Ishikawa (cell line): ENCODE data around the gene TMEM101.

ENCODE experiments used
- CREB1 ChIP-seq: IDR thresholded peaks from 2 replicates; pipeline ENCODE4 v1.6.1; 2012; ENCODE audit warnings: low read depth
- EGR1 ChIP-seq: IDR thresholded peaks from 2 replicates; pipeline ENCODE4 v1.6.1; 2012
- EP300 ChIP-seq: IDR thresholded peaks from 2 replicates; pipeline ENCODE4 v1.6.1; 2012; ENCODE audit warnings: borderline replicate concordance
- FOXM1 ChIP-seq: IDR thresholded peaks from 2 replicates; pipeline ENCODE4 v1.6.1; 2012; ENCODE audit warnings: low read depth, borderline replicate concordance
- NFIC ChIP-seq: IDR thresholded peaks from 2 replicates; pipeline ENCODE4 v1.6.1; 2012
- RAD21 ChIP-seq: IDR thresholded peaks from 2 replicates; pipeline ENCODE4 v1.6.1; 2012; ENCODE audit warnings: low read depth
- TAF1 ChIP-seq: IDR thresholded peaks from 2 replicates; pipeline ENCODE4 v1.6.1; 2012; ENCODE audit warnings: low read depth, mild to moderate bottlenecking
- TEAD4 ChIP-seq: IDR thresholded peaks from 2 replicates; pipeline ENCODE4 v1.6.1; 2012
- YY1 ChIP-seq: IDR thresholded peaks from 2 replicates; pipeline ENCODE4 v1.6.1; 2012; ENCODE audit warnings: low read depth
- ZBTB7A ChIP-seq: IDR thresholded peaks from 2 replicates; pipeline ENCODE4 v1.6.1; 2012; ENCODE audit warnings: low read depth
- TF ChIP-seq, protein P1 (sequence below): IDR thresholded peaks from 2 replicates; pipeline ENCODE4 v1.6.1; 2012; ENCODE audit warnings: low read depth, mild to moderate bottlenecking
- TF ChIP-seq, protein P2 (sequence below): IDR thresholded peaks from 2 replicates; pipeline ENCODE4 v1.6.1; 2012
- TF ChIP-seq, protein P3 (sequence below): IDR thresholded peaks from 2 replicates; pipeline ENCODE4 v1.6.1; 2012

DNA sequence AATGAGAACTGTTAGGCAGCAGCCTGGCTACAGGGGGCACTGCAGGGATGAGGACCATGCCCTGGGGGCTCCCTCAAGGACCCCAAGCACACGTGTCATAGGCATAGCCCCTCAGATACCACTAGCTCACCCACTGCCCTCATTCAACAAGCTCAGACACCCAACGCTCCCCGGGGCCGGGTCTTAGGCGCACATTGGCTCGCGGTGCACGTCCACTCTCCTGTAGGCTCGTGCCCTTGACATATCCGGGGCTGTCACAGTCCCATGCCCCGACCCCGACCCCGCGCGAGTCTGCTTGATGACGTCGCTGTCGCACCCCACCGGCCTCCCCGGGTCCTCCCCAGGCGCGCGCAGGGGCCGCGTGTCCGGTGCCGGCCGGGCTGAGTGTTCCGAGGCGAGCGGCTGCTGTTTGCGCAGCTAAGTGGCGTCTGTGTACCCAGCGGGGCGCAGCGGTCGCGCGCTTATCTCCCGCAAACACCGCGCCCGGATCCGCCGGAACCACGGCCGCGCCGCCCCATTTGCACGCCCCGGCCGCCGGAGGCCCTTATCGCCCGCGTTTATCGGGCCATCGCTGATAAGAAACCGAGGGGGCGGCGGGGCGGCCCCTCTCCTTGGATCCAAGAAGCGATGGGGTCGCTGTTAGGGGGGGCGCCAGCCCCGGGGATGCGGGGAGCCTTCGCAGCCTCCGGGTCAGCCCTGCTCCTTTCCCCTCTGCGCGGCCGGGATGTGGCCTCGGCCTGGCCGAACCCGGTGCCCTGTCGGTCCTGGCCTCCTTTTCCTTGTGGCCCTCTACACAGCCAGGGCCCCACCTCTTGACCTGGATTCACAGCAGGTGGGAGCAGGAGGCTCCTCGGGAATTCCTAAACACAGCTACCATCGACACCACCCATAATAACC lies 31.0 kb downstream of the TMEM101 start:
- no peak for TF ChIP-seq RAD21
- TF ChIP-seq, protein P1, sequence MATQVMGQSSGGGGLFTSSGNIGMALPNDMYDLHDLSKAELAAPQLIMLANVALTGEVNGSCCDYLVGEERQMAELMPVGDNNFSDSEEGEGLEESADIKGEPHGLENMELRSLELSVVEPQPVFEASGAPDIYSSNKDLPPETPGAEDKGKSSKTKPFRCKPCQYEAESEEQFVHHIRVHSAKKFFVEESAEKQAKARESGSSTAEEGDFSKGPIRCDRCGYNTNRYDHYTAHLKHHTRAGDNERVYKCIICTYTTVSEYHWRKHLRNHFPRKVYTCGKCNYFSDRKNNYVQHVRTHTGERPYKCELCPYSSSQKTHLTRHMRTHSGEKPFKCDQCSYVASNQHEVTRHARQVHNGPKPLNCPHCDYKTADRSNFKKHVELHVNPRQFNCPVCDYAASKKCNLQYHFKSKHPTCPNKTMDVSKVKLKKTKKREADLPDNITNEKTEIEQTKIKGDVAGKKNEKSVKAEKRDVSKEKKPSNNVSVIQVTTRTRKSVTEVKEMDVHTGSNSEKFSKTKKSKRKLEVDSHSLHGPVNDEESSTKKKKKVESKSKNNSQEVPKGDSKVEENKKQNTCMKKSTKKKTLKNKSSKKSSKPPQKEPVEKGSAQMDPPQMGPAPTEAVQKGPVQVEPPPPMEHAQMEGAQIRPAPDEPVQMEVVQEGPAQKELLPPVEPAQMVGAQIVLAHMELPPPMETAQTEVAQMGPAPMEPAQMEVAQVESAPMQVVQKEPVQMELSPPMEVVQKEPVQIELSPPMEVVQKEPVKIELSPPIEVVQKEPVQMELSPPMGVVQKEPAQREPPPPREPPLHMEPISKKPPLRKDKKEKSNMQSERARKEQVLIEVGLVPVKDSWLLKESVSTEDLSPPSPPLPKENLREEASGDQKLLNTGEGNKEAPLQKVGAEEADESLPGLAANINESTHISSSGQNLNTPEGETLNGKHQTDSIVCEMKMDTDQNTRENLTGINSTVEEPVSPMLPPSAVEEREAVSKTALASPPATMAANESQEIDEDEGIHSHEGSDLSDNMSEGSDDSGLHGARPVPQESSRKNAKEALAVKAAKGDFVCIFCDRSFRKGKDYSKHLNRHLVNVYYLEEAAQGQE = no peak
- TF ChIP-seq EP300 = no peak
- TF ChIP-seq TAF1 = no peak
- TF ChIP-seq, protein P2, sequence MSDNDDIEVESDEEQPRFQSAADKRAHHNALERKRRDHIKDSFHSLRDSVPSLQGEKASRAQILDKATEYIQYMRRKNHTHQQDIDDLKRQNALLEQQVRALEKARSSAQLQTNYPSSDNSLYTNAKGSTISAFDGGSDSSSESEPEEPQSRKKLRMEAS = 0 out of 2 replicates have a peak, but pooled peaks have one; percentile 20
- no peak for TF ChIP-seq EGR1
- no peak for TF ChIP-seq ZBTB7A
- no peak for TF ChIP-seq NFIC
- TF ChIP-seq FOXM1 = no peak
- no peak for TF ChIP-seq YY1
- no peak for TF ChIP-seq CREB1
- TF ChIP-seq, protein P3, sequence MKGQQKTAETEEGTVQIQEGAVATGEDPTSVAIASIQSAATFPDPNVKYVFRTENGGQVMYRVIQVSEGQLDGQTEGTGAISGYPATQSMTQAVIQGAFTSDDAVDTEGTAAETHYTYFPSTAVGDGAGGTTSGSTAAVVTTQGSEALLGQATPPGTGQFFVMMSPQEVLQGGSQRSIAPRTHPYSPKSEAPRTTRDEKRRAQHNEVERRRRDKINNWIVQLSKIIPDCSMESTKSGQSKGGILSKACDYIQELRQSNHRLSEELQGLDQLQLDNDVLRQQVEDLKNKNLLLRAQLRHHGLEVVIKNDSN = no peak
- no peak for TF ChIP-seq TEAD4
